Ovary (tissue), 3 donors: Measurements from ENCODE around the gene STT3B.

Experiments
- CTCF ChIP-seq, 3 donors: fragments of 450-650 bp in 2 of 3; fragments of 200-600 bp in 1 of 3; IDR thresholded peaks; one replicate each; pipeline versions ENCODE4 v1.5.1 to v1.8.0; 2016 to 2022; ENCODE audit warnings: antibody characterized with exemption in 3 of 3, mild to moderate bottlenecking in 1 of 3
- POLR2A ChIP-seq: fragments of 450-650 bp; IDR thresholded peaks from one replicate; pipeline ENCODE4 v1.6.1; 2017; ENCODE audit warnings: antibody characterized with exemption, mild to moderate bottlenecking, moderate library complexity
- donor health status: DM: no; HTN: no; CAD: no.

GRCh38 chr3:31614162-31614921 is 81.6 kb downstream of the STT3B start:
- TF ChIP-seq CTCF (IDR thresholded peaks at IDR 0.05): no peak
- no peak for TF ChIP-seq POLR2A
